ENCODE data around the gene TENT4B.
"Not testable (repeated sequence)": the region's sequence is repeated elsewhere in the genome, so short reads cannot be mapped to it uniquely, and the experiment has no call there.

TENT4B gene

GRCh38 chr16:50227665-50228064 is 74.6 kb downstream of the TENT4B start:
- DNase-seq (ENCODE audit: extremely low read depth in 1 of 2, low read depth in 1 of 2): no peak

- DNase-seq (ENCODE audit: extremely low read depth in 1 of 2, low read depth in 1 of 2): no peak
Measured at GRCh38 chr16:50228364-50228868, 75.3 kb downstream of the TENT4B start.

GRCh38 chr16:50229149-50229726 is 76.1 kb downstream of the TENT4B start:
- no peak for DNase-seq (ENCODE audit: extremely low read depth in 1 of 2, low read depth in 1 of 2)

- DNase-seq (ENCODE audit: extremely low read depth in 1 of 2, low read depth in 1 of 2): no peak
Measured at GRCh38 chr16:50234771-50235556, 81.9 kb downstream of the TENT4B start.

GRCh38 chr16:50235581-50235980 is 82.5 kb downstream of the TENT4B start:
- no peak for DNase-seq (ENCODE audit: extremely low read depth in 1 of 2, low read depth in 1 of 2)

- no peak for DNase-seq (ENCODE audit: extremely low read depth in 1 of 2, low read depth in 1 of 2)
Measured at GRCh38 chr16:50238314-50238713, 85.2 kb downstream of the TENT4B start.

- no peak for DNase-seq (ENCODE audit: extremely low read depth in 1 of 2, low read depth in 1 of 2)
Measured at GRCh38 chr16:50238868-50239301, 85.8 kb downstream of the TENT4B start.

GRCh38 chr16:50243024-50243423 is 89.9 kb downstream of the TENT4B start:
- DNase-seq (ENCODE audit: extremely low read depth in 1 of 2, low read depth in 1 of 2): not testable (repeated sequence)

GRCh38 chr16:50244140-50244503 is 91.0 kb downstream of the TENT4B start:
- DNase-seq (ENCODE audit: extremely low read depth in 1 of 2, low read depth in 1 of 2): no peak

- no peak for DNase-seq (ENCODE audit: extremely low read depth in 1 of 2, low read depth in 1 of 2)
Measured at GRCh38 chr16:50244504-50245416, 91.7 kb downstream of the TENT4B start.

GRCh38 chr16:50245417-50246298 is 92.6 kb downstream of the TENT4B start:
- DNase-seq (ENCODE audit: extremely low read depth in 1 of 2, low read depth in 1 of 2): peak; percentile 23 to 35

GRCh38 chr16:50246299-50247122 is 93.4 kb downstream of the TENT4B start:
- DNase-seq (ENCODE audit: extremely low read depth in 1 of 2, low read depth in 1 of 2): no peak

GRCh38 chr16:50247123-50247905 is 94.2 kb downstream of the TENT4B start:
- no peak for DNase-seq (ENCODE audit: extremely low read depth in 1 of 2, low read depth in 1 of 2)

GRCh38 chr16:50247906-50248608 is 95.0 kb downstream of the TENT4B start:
- no peak for DNase-seq (ENCODE audit: extremely low read depth in 1 of 2, low read depth in 1 of 2)

- no peak for DNase-seq (ENCODE audit: extremely low read depth in 1 of 2, low read depth in 1 of 2)
Measured at GRCh38 chr16:50248845-50249244, 95.7 kb downstream of the TENT4B start.

- no peak for DNase-seq (ENCODE audit: extremely low read depth in 1 of 2, low read depth in 1 of 2)
Measured at GRCh38 chr16:50251375-50252081, 98.4 kb downstream of the TENT4B start.

- no peak for DNase-seq (ENCODE audit: extremely low read depth in 1 of 2, low read depth in 1 of 2)
Measured at GRCh38 chr16:50252082-50252611, 99.0 kb downstream of the TENT4B start.
